Pons (tissue), 1 donor: Measurements from ENCODE around the gene TMEM234.
A peak's percentile ranks its signal among the peaks of the same experiment; 100 is the strongest.

Source experiments
- DNase-seq: peaks from one replicate; pipeline ENCODE4 v3.0.0-alpha.2; 2016; ENCODE audit warnings: low spot score

The TMEM234 gene

GRCh38 chr1:32239790-32240139 is 17.6 kb upstream of the TMEM234 start:
- DNase-seq: no peak

GRCh38 chr1:32239337-32239736 is 17.2 kb upstream of the TMEM234 start:
- peak; percentile 22 for DNase-seq

- no peak for DNase-seq
Measured at GRCh38 chr1:32234792-32235191, 12.6 kb upstream of the TMEM234 start.

GRCh38 chr1:32232558-32233304 is 10.6 kb upstream of the TMEM234 start:
- no peak for DNase-seq

GRCh38 chr1:32231843-32232432 is 9.8 kb upstream of the TMEM234 start:
- DNase-seq: no peak

- DNase-seq: no peak
Measured at GRCh38 chr1:32228771-32229170, 6.6 kb upstream of the TMEM234 start.

GRCh38 chr1:32224285-32224684 is 2.1 kb upstream of the TMEM234 start:
- DNase-seq: no peak

GRCh38 chr1:32223683-32224082 is 1.5 kb upstream of the TMEM234 start:
- no peak for DNase-seq

GRCh38 chr1:32221581-32221979 is 573 bp downstream of the TMEM234 start:
- no peak for DNase-seq

GRCh38 chr1:32220746-32221580 is 1.2 kb downstream of the TMEM234 start:
- no peak for DNase-seq

- no peak for DNase-seq
Measured at GRCh38 chr1:32219022-32219421, 3.1 kb downstream of the TMEM234 start.

- DNase-seq: no peak
Measured at GRCh38 chr1:32216566-32216965, 5.6 kb downstream of the TMEM234 start.

GRCh38 chr1:32215629-32216480 is 6.3 kb downstream of the TMEM234 start:
- DNase-seq: peak; percentile 74

GRCh38 chr1:32208891-32209328 is 13.2 kb downstream of the TMEM234 start, which contains the start of gene DCDC2B:
Gene DCDC2B, plus strand, starts transcription at chr1:32209089. Its CDS starts 5 bp downstream, at chr1:32209094.
- no peak for DNase-seq

GRCh38 chr1:32208469-32208868 is 13.7 kb downstream of the TMEM234 start:
- no peak for DNase-seq

- DNase-seq: peak; percentile 76
Measured at GRCh38 chr1:32205401-32206370, 16.5 kb downstream of the TMEM234 start, which contains the start of gene IQCC. Gene IQCC, plus strand, starts transcription at chr1:32205671. Its CDS starts 11 bp downstream, at chr1:32205682.

- DNase-seq: no peak
Measured at GRCh38 chr1:32204943-32205361, 17.2 kb downstream of the TMEM234 start.

GRCh38 chr1:32201011-32201855 is 20.9 kb downstream of the TMEM234 start:
- DNase-seq: no peak

GRCh38 chr1:32200226-32201010 is 21.7 kb downstream of the TMEM234 start, which contains the start of gene CCDC28B:
Gene CCDC28B, plus strand, starts transcription at chr1:32200595. Its CDS starts 1,341 bp downstream, at chr1:32201936.
- DNase-seq: peak; percentile 56
